IgD-negative memory B cell (primary cell): ENCODE results near the gene IGLL1. TPM values are rescaled to one million over a fixed set of nuclear protein-coding genes. Genes with fewer than 3 reads are reported as not detected.
"Not testable (repeated sequence)": the region's sequence is repeated elsewhere in the genome, so short reads cannot be mapped to it uniquely, and the experiment has no call there.

Experiments used
- H3K27ac Mint-ChIP-seq, 3 donors: one replicate each; pipeline ENCODE4 v1.8.0; 2020 to 2022; ENCODE audit warnings: mild to moderate bottlenecking in 3 of 3, mixed read lengths in 3 of 3, moderate library complexity in 1 of 3
- H3K27me3 Mint-ChIP-seq: one replicate; pipeline ENCODE4 v1.8.0; 2021; ENCODE audit warnings: mixed read lengths
- H3K36me3 Mint-ChIP-seq: one replicate; pipeline ENCODE4 v1.8.0; 2020; ENCODE audit warnings: mild to moderate bottlenecking, mixed read lengths
- H3K4me1 Mint-ChIP-seq, 3 donors: one replicate each; pipeline ENCODE4 v1.8.0; 2020 to 2022; ENCODE audit warnings: mixed read lengths in 3 of 3, mild to moderate bottlenecking in 1 of 3
- H3K4me3 Mint-ChIP-seq, 4 donors: one replicate each; pipeline ENCODE4 v1.8.0; 2020 to 2022; ENCODE audit warnings: mild to moderate bottlenecking in 4 of 4, mixed read lengths in 4 of 4, moderate library complexity in 3 of 4
- H3K9me3 Mint-ChIP-seq, 3 donors: one replicate each; pipeline ENCODE4 v1.8.0; 2020 to 2021; ENCODE audit warnings: mixed read lengths in 3 of 3, mild to moderate bottlenecking in 1 of 3
- polyA plus RNA-seq: library from polyadenylated mRNA; unstranded; fragments of 300-500 nt; fragmentation: Illumina TruSeq; gene quantifications from one replicate; pipeline ENCODE4 v1.2.3, GENCODE V29; 2021

IGLL1 gene
- not detected for polyA plus RNA-seq

DNA sequence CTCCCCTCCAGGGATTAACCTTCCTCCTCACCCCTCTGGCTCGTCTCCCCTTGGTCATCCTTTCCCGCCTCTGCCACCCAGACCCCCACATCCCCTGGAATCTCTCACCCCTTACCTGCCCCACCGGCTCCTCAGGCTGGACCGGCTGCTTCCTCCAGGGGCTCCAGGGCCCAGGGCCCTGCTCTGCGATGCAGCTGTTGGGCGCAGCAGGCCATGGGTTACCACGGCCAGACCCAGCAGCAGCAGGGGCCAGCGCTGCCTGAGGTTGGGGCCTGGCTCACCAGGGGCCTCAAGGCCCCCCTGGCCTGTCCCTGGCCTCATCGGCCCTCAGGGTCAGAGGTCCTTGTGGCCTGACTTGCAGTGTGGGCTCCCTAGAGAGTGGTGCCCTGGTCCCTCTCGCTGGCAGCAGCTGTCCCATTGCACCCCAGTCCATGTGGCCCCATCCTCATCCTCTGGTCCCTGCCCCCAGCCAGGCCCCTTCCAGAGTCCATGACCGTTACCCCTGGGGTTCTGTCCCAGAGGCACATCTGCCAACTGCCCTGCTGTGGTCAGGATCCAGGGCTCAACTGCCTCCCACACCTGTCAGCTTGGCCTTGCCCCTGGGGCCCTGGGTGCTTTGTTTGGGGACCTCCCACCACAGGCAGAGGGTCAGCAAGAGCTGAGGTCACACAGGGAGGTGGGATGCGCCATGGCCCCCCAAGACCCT, at the start of gene IGLL1:
Gene IGLL1, minus strand, starts transcription at position 421 of the 706 bp plus-strand sequence. Its CDS starts 100 bp downstream, at position 321.
- Mint-ChIP-seq H3K36me3 (peaks cover 2% of the 10 kb centered on the region), H3K27ac (no peak within 1 kb of the TSS), H3K27me3 (peaks cover 30% of the 10 kb centered on the region), H3K4me1 (peaks cover 0 to 6% (median 4%) of the 10 kb centered on the region in 3 donors), H3K4me3 (no peak within 1 kb of the TSS), H3K9me3 (no peaks in the 10 kb centered on the region)

DNA sequence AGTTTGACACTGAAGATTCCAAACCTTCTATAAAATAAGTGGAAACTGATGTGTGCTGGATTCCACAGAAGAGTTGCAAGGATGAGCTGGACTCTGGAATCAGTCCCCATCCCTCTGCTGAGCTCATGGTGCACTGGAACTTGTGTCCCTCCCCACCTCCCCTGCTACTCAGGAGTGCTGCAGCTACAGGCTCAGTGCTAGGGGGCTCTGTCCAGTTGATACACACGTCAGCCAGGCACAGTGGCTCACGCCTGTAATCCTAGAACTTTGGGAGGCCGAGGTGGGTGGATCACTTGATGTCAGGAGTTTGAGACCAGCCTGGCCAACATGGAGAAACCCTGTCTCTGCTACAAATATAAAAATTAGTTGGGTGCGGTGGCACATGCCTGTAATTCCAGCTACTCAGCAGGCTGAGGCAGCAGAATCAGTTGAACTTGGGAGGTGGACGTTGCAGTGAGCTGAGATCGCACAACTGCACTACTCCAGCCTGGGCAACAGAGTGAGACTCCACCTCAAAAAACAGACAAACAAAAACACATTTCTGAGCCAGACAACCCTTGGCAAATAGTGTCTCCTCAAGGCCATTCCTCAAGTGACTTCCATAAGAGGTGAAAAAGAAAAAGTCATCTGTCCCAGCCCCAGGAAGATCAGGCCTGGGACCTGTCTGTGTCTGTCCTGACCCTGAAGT, 48.1 kb upstream of the IGLL1 start:
- not testable (repeated sequence) for H3K4me3 Mint-ChIP-seq, H3K27ac Mint-ChIP-seq, H3K4me1 Mint-ChIP-seq, H3K9me3 Mint-ChIP-seq, H3K27me3 Mint-ChIP-seq, H3K36me3 Mint-ChIP-seq

DNA sequence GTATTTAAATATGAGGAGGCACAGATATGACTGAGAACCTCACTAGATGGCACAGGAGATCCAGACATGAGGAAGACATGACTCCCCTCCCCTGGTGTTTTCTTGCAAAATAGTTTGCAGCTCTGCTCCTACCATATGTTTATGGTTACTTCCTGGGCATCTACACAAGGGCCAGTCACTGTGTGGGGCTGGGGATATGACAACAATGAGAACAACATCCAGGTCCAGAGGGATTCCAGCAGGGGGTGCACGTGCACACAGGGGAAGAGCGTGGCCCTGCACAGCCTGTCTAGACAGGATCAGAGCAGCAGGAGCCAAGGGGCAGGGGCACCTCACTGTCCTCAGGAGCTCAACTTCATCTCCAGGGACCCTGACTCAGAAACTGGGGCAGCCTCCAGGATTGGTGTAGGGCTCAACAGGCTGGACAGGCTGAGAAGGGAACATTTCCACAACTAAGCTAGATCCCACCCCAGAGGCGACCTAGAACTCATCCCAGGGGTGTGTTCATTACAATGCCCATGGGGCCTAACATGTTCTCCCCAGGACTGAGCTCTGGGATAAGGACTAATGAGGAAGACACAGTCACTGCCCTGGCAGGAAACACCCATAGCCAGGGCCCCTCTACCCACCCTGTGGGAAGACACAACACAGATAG, 47.4 kb upstream of the IGLL1 start:
- H3K27ac Mint-ChIP-seq, H3K4me1 Mint-ChIP-seq, H3K27me3 Mint-ChIP-seq, H3K36me3 Mint-ChIP-seq, H3K4me3 Mint-ChIP-seq, H3K9me3 Mint-ChIP-seq: not testable (repeated sequence)

DNA sequence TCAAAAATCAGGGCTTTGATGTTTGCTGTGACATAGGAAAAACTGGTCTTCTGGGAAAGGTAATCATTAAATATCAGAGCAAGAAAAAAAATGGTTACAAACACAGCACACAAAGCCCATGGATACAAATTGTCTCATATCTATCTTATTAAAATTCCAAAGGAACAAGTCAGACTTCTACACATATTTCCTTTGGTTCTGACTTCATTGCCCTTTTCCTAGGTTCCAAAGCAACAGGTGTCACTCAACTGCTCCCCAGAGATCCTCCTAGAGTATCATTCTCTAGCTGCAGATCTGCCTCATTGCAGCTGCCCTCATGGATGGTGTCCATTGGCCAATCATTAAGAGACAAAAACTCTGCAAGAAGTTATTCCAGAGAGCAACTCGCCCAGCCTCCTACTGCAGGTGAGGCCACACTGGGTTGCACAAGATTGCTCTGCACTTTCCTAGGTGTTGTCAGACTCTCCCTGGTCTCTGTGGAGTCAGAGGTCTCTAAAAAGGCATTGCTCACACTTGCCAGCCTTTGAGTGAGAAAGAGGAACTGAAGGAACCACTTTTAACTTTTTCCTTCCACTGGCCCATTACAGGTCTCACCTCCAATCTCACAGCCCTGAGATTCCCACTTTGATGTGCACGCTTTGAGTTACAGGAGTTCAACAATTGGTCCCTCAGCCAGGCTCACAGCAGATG, 46.3 kb upstream of the IGLL1 start:
- H3K27me3 Mint-ChIP-seq, result no peaks in the 10 kb centered on the region
- H3K27ac Mint-ChIP-seq, result peak overlapping the region in 1 of 3 donors; percentile 39
- H3K9me3 Mint-ChIP-seq, result no peaks in the 10 kb centered on the region
- H3K4me3 Mint-ChIP-seq, result no peak overlapping the region
- no peaks in the 10 kb centered on the region for H3K36me3 Mint-ChIP-seq
- H3K4me1 Mint-ChIP-seq, result peaks cover 0 to 3% (median 0%) of the 10 kb centered on the region in 3 donors

DNA sequence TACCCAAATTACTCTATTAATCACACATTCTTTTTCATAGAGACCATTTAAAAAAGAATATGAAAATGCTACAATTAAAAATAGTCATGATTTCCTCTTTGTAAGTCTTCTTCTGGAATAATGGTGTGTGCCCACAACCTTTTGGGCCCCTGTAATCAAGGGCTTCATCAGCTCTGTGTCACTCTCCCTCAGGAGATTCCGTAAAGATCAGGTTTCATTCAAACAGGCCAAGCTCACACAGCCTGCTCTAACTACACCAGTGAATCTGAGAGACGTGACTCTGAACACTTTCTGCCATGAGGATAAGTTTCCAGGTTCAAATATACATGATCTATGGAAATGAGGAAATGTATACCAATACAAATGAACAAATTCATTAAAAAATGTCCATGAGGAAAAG, 42.5 kb upstream of the IGLL1 start:
- Mint-ChIP-seq H3K27me3 (no peaks in the 10 kb centered on the region), H3K27ac (no peak overlapping the region), H3K36me3 (no peaks in the 10 kb centered on the region), H3K4me1 (peaks cover 0 to 3% (median 0%) of the 10 kb centered on the region in 3 donors), H3K9me3 (no peaks in the 10 kb centered on the region), H3K4me3 (no peak overlapping the region)

DNA sequence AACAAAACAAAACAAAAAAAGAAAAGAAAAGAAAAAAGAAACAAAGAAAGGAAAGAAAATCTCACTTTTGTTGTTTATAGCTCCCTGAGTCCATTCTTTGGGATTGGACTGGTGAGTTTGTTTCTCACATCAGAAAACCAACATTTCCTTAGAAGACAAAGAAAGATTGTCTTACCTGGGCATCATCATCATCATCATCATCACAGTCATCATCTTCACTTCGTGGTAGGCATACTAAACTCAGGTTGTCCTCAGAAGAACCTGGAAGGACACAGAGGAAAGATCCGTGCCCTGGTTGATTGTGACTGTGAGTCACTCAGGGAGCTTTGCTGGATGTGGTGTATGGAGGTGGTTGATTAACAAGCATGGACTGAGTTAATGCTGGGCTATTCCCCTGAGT, 41.8 kb upstream of the IGLL1 start:
- H3K4me3 Mint-ChIP-seq, H3K27ac Mint-ChIP-seq, H3K27me3 Mint-ChIP-seq, H3K4me1 Mint-ChIP-seq, H3K9me3 Mint-ChIP-seq, H3K36me3 Mint-ChIP-seq: not testable (repeated sequence)

DNA sequence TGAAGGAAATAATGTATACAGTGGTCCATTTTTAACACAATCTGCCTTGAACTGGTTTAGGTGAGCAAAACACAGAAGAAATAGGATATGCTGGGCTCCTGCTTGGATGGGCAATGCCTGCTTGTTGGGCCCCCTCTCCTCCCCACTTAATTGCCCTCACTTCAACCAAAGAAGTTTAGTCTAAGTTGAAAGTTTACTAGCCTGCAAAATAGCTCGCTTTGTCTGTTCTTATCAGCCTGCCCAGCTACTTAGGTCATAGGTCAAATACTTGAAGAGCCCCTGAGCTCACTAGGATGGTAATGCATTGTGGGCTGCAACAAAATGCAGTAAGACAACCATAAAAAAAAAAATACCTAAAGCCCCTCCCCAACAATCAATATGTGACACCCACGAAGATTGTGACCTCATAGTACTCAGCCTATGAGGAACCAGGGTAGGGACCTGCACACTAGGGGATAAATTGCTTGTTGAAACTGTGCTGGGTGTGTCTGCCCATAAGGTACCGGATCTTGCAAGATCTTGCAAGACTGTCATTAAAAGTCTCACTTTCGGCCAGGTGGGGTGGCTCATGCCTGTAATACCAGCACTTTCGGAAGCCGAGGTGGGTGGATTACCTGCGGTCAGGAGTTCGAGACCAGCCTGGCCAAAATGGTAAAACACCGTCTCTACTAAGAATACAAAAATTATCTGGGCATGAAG, 41.1 kb upstream of the IGLL1 start:
- Mint-ChIP-seq H3K27ac (peak overlapping the region in 1 of 3 donors; percentile 33), H3K9me3 (no peaks in the 10 kb centered on the region), H3K36me3 (no peaks in the 10 kb centered on the region), H3K4me3 (no peak overlapping the region), H3K27me3 (no peaks in the 10 kb centered on the region), H3K4me1 (no peaks in the 10 kb centered on the region)

DNA sequence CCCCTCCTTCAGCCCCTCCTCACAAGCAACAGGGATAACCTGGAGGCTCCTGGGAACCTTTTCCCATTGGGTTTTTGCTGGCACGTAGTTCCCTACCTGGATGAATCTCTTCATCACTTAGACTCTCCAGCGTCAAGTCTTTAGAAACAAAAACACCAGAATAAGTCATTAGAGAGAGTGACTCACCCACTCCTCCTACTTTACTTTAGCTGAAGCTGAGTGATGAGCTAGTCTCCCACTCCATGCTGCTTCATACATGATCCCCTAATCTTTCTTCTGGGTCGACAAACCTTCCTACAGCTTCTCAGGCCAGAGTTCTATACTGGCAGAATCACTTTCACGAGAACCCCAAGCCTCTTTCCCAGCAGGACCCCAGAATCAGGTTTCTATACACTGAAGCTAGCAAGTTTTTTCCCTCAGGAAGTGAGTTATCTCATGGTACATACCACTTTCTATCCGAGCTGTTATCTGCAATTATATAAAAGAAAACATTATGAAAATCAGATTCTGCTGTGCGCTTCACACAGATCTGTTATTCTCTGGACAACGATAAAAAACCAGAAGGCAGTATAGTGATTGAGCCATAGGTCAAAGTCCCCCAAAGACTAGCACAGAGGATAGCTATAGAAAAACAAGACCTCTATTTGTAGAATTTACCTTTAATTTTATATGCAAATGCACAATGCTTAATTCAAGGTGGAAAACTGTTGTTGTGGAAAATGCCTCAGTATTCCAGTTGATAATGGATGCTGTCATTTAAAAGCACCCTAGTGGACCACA, 33.3 kb upstream of the IGLL1 start:
- no peak overlapping the region for H3K4me3 Mint-ChIP-seq
- no peaks in the 10 kb centered on the region for H3K9me3 Mint-ChIP-seq
- H3K27me3 Mint-ChIP-seq, result no peaks in the 10 kb centered on the region
- no peaks in the 10 kb centered on the region for H3K4me1 Mint-ChIP-seq
- peaks cover 8% of the 10 kb centered on the region for H3K36me3 Mint-ChIP-seq
- H3K27ac Mint-ChIP-seq, result no peak overlapping the region

DNA sequence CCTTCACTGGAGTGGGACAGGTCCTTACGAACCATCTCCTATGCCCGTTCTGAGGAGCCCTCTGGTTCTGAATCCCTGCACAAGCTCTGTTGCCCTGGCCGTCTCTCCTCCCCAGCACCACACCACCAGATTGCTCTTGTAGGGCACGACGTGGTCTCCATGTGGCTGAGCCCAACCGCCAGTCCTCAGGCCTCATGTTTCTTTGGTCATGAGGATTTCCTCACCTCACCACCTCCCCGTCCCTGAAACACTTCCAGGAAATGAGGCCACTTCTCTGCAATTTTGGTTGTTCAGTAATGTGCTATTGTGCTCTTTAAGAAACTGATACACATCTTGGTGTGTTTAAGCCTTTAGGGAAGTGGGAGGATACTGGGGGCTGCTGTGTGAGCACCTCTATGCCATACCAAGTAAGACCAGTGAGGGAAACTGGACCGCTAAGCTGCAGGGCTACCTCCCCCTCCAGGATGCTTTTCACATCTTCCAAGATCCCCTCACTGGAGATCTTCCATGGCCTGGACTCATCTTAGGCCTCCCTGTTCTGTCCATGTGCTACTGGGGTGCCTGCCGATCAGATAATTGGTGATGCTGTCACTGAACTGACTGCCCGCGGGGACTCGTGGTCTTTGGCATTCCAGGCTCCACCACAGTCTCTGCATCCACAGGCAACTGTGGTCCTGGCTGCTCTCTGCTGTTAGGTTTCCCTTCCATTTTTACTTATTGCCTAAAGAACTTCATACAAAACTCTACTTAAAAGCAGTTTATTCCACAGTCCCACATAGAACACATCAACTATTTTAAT, 30.1 kb upstream of the IGLL1 start:
- no peaks in the 10 kb centered on the region for H3K27me3 Mint-ChIP-seq
- no peak overlapping the region for H3K4me3 Mint-ChIP-seq
- H3K4me1 Mint-ChIP-seq, result no peaks in the 10 kb centered on the region
- H3K27ac Mint-ChIP-seq, result no peak overlapping the region
- H3K9me3 Mint-ChIP-seq, result no peaks in the 10 kb centered on the region
- H3K36me3 Mint-ChIP-seq, result peaks cover 8% of the 10 kb centered on the region

DNA sequence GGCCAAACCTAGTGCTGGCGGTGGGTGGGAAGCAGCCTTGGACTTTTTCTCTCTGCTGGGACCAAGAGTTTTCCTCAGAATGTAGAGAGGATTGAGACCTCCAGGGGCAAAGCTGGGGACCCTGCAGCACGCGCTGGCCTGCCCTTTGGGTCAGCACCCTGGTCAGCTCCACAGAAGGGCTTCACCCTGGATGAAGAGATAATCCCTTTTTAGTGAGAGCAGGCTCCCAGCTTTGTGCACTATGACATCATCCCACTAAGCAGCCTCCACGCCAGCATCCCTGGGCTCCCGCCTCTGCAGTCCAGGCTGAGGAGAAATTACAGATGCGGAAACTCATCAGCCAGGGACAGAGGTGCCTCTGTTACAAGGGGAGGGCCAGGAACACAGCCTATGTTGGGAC, 28.5 kb upstream of the IGLL1 start:
- Mint-ChIP-seq H3K36me3 (peaks cover 8% of the 10 kb centered on the region), H3K4me1 (no peaks in the 10 kb centered on the region), H3K27me3 (no peaks in the 10 kb centered on the region), H3K9me3 (no peaks in the 10 kb centered on the region), H3K4me3 (no peak overlapping the region), H3K27ac (no peak overlapping the region)

DNA sequence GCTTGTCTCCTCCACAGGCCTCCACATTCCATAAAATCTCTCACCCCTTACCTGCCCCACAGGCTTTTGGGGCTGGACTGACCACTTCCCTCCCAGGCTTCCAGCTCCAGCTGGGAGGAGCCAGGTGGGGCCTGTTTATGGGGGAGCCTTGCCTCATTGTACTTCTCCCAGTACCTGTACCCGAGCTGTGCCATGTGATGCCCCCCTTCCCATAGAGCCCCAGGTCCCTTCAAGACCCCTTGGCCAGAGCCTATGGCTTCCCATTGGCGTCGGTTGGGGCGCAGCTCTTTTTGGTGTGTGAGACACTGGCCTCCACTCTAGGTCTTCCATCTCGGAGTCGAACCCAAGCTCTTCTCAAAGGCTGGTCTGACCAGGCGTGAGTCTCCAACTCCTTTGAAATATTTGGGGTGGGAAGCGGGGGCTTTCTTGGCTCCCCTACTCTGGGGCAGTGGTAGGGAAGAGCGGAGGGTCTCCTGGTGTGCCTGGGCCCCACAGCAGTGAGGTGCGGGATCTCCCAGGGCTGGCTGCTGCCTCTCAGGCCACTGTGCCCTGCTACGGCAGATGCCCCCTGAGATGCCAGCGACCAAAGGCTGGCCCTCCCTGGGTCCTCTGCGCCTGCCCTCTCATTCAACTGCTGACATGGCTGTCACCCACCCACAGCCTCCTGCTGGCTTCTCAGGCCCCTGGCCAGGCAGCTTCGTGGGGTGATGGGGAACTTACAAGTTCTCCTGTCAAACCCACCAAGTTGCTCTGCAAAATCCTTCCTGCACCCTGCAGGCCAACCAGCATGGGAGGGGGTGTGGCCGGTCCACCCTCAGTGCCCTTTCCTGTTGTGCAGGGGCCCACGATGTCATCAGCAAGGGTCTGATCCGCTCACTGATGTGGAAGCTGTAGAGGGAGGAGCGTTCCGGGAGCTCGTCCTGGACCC, 26.4 kb upstream of the IGLL1 start:
- peaks cover 5% of the 10 kb centered on the region for H3K36me3 Mint-ChIP-seq
- H3K9me3 Mint-ChIP-seq, result no peaks in the 10 kb centered on the region
- H3K27ac Mint-ChIP-seq, result peak overlapping the region in 1 of 3 donors; percentile 27
- H3K4me1 Mint-ChIP-seq, result no peaks in the 10 kb centered on the region
- H3K27me3 Mint-ChIP-seq, result peaks cover 1% of the 10 kb centered on the region
- H3K4me3 Mint-ChIP-seq, result no peak overlapping the region

DNA sequence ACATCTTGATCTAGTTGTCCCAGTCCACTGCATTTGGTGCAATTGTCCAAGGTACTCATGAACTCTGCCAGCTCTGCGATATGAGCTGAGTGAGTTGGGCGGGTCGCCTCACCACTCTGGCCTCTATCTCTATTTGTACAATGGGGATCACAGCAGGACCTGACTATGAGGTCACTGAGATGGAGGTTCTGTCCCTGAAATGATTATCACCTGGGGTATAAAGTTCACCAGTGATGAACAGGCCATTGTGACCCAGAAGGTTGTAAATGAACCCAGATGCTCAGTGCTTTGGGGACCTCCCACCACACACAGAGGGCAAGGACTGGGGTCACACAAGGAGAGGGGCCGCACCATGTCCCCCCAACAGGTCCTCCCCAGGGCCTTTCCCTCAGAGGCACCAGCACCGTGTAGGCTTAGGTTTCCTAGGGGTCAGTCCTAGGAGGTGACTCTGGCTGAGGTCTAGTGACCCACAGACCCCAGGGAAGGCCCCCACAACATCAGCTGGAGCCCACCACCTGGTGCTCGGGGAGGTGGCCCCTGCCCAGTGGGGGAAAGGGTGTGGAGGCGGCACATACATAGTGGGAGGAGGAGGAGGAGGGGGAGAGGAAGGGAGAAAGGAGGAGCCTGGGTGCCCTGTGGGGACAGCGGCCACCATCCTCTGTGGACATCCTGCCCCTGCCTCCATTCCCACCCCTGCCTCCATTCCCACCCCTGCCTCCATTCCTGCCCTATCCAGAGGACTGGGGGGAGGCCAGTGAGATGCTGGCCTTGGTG, 25.0 kb upstream of the IGLL1 start:
- H3K4me1 Mint-ChIP-seq, result no peaks in the 10 kb centered on the region
- H3K27ac Mint-ChIP-seq, result no peak overlapping the region
- H3K9me3 Mint-ChIP-seq, result no peaks in the 10 kb centered on the region

More for the DNA sequence above, 25.0 kb upstream of the IGLL1 start:
- Mint-ChIP-seq H3K36me3 (peaks cover 5% of the 10 kb centered on the region), H3K4me3 (no peak overlapping the region), H3K27me3 (peaks cover 1% of the 10 kb centered on the region)
